Smooth muscle cell (in vitro differentiated cells): ENCODE measurements around the gene FLOT2. TPM values are rescaled to one million over a fixed set of nuclear protein-coding genes. Genes with fewer than 3 reads are reported as not detected.

Source experiments
- DNase-seq: peaks from one replicate; lab custom pipeline; 2025; ENCODE audit not compliant: unreplicated experiment; lab: John Stamatoyannopoulos, UW
- H2AFZ ChIP-seq: fragments of 200-600 bp; sonication (generic); 2 replicates; pipeline ENCODE4 v1.6.0; 2016; ENCODE audit warnings: antibody characterized with exemption, low read depth, mild to moderate bottlenecking
- H3F3A ChIP-seq: fragments of 200-600 bp; sonication (generic); 2 replicates; pipeline ENCODE4 v1.6.0; 2017; ENCODE audit warnings: antibody characterized with exemption, low read depth
- H3K27ac ChIP-seq: fragments of 200-600 bp; sonication (generic); 2 replicates; pipeline ENCODE4 v1.5.1; 2016; ENCODE audit warnings: low read depth, mild to moderate bottlenecking
- H3K27me3 ChIP-seq: fragments of 200-600 bp; sonication (generic); 2 replicates; pipeline ENCODE4 v1.6.1; 2016; ENCODE audit warnings: low read depth, mild to moderate bottlenecking
- H3K36me3 ChIP-seq: fragments of 200-600 bp; sonication (generic); 2 replicates; pipeline ENCODE4 v1.5.1; 2016; ENCODE audit warnings: low read depth
- H3K4me1 ChIP-seq: fragments of 200-600 bp; sonication (generic); 2 replicates; pipeline ENCODE4 v1.5.1; 2016; ENCODE audit warnings: low read depth
- H3K4me2 ChIP-seq: fragments of 200-600 bp; sonication (generic); 2 replicates; pipeline ENCODE4 v1.6.0; 2016; ENCODE audit warnings: mild to moderate bottlenecking
- H3K4me3 ChIP-seq: fragments of 200-600 bp; sonication (generic); 2 replicates; pipeline ENCODE4 v1.5.1; 2016; ENCODE audit warnings: mild to moderate bottlenecking
- H3K79me2 ChIP-seq: fragments of 200-600 bp; sonication (generic); 2 replicates; pipeline ENCODE4 v1.6.0; 2016; ENCODE audit warnings: low read depth, mild to moderate bottlenecking
- H3K9ac ChIP-seq: fragments of 200-600 bp; sonication (generic); 2 replicates; pipeline ENCODE4 v1.6.0; 2016; ENCODE audit warnings: low read depth
- H3K9me3 ChIP-seq: fragments of 200-600 bp; sonication (generic); replicated peaks from 2 replicates; pipeline ENCODE4 v1.5.1; 2016; ENCODE audit warnings: low read depth
- H4K20me1 ChIP-seq: fragments of 200-600 bp; sonication (generic); 2 replicates; pipeline ENCODE4 v1.6.0; 2016; ENCODE audit warnings: low read depth
- WGBS: methylation state at CpG from one replicate; pipeline ENCODE4 v1.1.7; 2016; ENCODE audit warnings: low lambda C conversion rate; 5-methylcytosine and 5-hydroxymethylcytosine counted together
- polyA plus RNA-seq: library from polyadenylated mRNA; unstranded; fragments of >200 nt; fragmentation: Nextera tagmentation; extraction: Ambion mirVana; gene quantifications from 2 replicates; pipeline ENCODE4 v1.2.1, GENCODE V29; 2016
- total RNA-seq: library from RNA; depleted of rRNA; stranded (reverse); fragments of >200 nt; gene quantifications from 2 replicates; pipeline ENCODE4 v1.2.3, GENCODE V29; 2014
- TF ChIP-seq, protein P1 (sequence below): fragments of 200-600 bp; sonication (generic); IDR thresholded peaks from 2 replicates; pipeline ENCODE4 v1.5.1; 2017; ENCODE audit warnings: borderline replicate concordance, mild to moderate bottlenecking, antibody characterized with exemption; ENCODE audit not compliant: insufficient read depth, poor library complexity, severe bottlenecking

FLOT2 gene
- total and polyA plus RNA-seq, 2 experiments from 2014 or later, result 18.1 to 40.1 TPM

- Histone ChIP-seq H3K27me3 (no peaks in the 10 kb centered on the region), H4K20me1 (no peaks in the 10 kb centered on the region), H3K27ac (no peak overlapping the region), H3K4me1 (peaks cover 6% of the 10 kb centered on the region), H3K4me2 (no peak overlapping the region), H2AFZ (no peak overlapping the region), H3K9me3 (no peaks in the 10 kb centered on the region), H3K79me2 (peaks cover 11% of the 10 kb centered on the region), H3F3A (no peaks in the 10 kb centered on the region), H3K36me3 (no peaks in the 10 kb centered on the region), H3K4me3 (no peak overlapping the region), H3K9ac (no peak overlapping the region)
- TF ChIP-seq, protein P1, sequence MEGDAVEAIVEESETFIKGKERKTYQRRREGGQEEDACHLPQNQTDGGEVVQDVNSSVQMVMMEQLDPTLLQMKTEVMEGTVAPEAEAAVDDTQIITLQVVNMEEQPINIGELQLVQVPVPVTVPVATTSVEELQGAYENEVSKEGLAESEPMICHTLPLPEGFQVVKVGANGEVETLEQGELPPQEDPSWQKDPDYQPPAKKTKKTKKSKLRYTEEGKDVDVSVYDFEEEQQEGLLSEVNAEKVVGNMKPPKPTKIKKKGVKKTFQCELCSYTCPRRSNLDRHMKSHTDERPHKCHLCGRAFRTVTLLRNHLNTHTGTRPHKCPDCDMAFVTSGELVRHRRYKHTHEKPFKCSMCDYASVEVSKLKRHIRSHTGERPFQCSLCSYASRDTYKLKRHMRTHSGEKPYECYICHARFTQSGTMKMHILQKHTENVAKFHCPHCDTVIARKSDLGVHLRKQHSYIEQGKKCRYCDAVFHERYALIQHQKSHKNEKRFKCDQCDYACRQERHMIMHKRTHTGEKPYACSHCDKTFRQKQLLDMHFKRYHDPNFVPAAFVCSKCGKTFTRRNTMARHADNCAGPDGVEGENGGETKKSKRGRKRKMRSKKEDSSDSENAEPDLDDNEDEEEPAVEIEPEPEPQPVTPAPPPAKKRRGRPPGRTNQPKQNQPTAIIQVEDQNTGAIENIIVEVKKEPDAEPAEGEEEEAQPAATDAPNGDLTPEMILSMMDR, result no peak
- no peak for DNase-seq
- WGBS, result 97% methylated on average over 10 of the region's 10 CpGs
Measured at GRCh38 chr17:28846231-28846630, 51.3 kb downstream of the FLOT2 start.

- 98% methylated on average over 6 of the region's 6 CpGs for WGBS
- H3K9me3 ChIP-seq, result no peaks in the 10 kb centered on the region
- H3K4me1 ChIP-seq, result peaks cover 9% of the 10 kb centered on the region
- no peaks in the 10 kb centered on the region for H4K20me1 ChIP-seq
- H3K36me3 ChIP-seq, result no peaks in the 10 kb centered on the region
- H3K27me3 ChIP-seq, result no peaks in the 10 kb centered on the region
- H3K4me2 ChIP-seq, result no peak overlapping the region
- H3K4me3 ChIP-seq, result no peak overlapping the region
- H2AFZ ChIP-seq, result no peak overlapping the region
- TF ChIP-seq, protein P1, result no peak
- H3K79me2 ChIP-seq, result peaks cover 36% of the 10 kb centered on the region
- H3K9ac ChIP-seq, result no peak overlapping the region
- no peak overlapping the region for H3K27ac ChIP-seq
- no peaks in the 10 kb centered on the region for H3F3A ChIP-seq
- DNase-seq, result no peak
Measured at GRCh38 chr17:28843816-28844148, 53.8 kb downstream of the FLOT2 start.

DNA sequence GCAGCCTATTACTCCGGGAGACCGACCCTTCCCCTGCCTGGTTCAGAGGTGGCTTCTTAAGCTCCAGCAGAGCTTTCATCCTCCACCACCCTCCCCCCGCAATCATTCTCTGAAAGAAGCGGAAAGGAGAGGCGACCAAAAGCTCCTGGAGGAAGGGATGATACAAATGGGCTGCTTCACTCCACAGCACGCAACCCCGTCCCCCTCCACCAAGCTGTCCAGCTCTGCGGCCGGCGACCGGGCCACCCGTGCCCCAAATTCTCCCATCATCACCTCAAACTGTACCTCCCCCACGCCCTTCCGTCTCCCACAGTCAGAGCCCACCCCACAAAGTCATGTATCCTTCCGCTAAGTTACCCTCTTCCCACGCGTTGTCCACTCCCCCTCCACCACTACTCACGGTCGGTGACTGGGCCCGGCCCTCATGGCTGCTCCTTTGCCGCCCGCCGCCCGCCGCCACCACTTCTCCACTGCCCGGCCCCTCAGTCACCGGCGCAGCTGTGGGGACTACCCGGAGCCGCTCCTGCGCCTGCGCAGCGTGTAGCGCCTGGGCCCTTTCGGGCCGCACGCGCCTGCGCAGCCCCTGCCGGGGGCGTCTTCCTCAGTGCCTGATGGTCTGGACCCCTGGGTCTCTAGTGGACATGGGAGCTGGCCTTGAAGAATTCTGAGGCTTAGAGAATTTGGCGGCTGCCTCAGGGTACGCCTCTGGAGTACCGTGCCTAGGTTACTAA, 55.1 kb downstream of the FLOT2 start, which contains the start of gene FAM222B:
TSS of gene FAM222B (minus strand) at position 509 of the 731 bp plus-strand sequence. CDS start 76,123 bp downstream, outside the sequence.
- Histone ChIP-seq H3K36me3 (no peaks in the 10 kb centered on the region), H3K4me3 (peak within 1 kb of the TSS; percentile 74), H2AFZ (peak within 1 kb of the TSS; percentile 99), H3K9ac (peak within 1 kb of the TSS; percentile 71), H3K9me3 (no peaks in the 10 kb centered on the region), H3K79me2 (peaks cover 49% of the 10 kb centered on the region), H3K27me3 (no peaks in the 10 kb centered on the region), H3F3A (no peaks in the 10 kb centered on the region), H3K4me1 (peaks cover 9% of the 10 kb centered on the region), H4K20me1 (no peaks in the 10 kb centered on the region), H3K27ac (peak within 1 kb of the TSS; percentile 45), H3K4me2 (peak within 1 kb of the TSS; percentile 91)
- under 1% methylated on average over 43 of the region's 44 CpGs for WGBS
- TF ChIP-seq, protein P1, result no peak
- DNase-seq, result peak; percentile 75

DNA sequence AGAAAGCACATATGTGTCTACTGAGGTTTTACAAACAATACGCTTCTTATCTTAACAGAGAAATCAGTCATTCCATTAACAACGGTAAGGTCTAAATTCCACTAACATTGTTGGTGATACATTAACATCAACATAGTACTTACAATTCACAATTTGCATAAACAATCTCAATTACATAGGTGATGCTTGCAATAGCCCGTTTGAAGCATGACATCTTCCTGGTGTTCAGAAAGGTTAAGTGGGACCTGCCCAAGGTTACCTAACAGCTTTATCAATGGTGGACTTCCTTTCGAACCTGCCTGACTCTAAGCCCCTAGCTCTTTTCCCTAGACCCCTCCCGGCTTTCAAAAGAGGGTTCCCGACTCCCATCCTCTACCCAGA, 55.6 kb downstream of the FLOT2 start:
- 10% methylated on average over 6 of the region's 6 CpGs for WGBS

More for the DNA sequence above, 55.6 kb downstream of the FLOT2 start:
- H3K4me2 ChIP-seq, result peak overlapping the region; percentile 91
- no peaks in the 10 kb centered on the region for H3F3A ChIP-seq
- H4K20me1 ChIP-seq, result no peaks in the 10 kb centered on the region
- TF ChIP-seq, protein P1, result no peak
- peak overlapping the region; percentile 99 for H2AFZ ChIP-seq
- no peak for DNase-seq
- H3K9ac ChIP-seq, result peak overlapping the region; percentile 71
- peak overlapping the region; percentile 45 for H3K27ac ChIP-seq
- H3K4me1 ChIP-seq, result peaks cover 9% of the 10 kb centered on the region
- H3K27me3 ChIP-seq, result no peaks in the 10 kb centered on the region
- no peaks in the 10 kb centered on the region for H3K36me3 ChIP-seq
- peaks cover 55% of the 10 kb centered on the region for H3K79me2 ChIP-seq
- H3K4me3 ChIP-seq, result peak overlapping the region; percentile 74
- H3K9me3 ChIP-seq, result no peaks in the 10 kb centered on the region
